H1 (cell line): Measurements from ENCODE around the gene TNFRSF13B. TPM values are rescaled to one million over a fixed set of nuclear protein-coding genes. Genes with fewer than 3 reads are reported as not detected.

Experiments used
- CTCF ChIA-PET: fragments of 300-600 bp; sonication (Branson Sonifier 250); formaldehyde crosslinking; loops from one replicate; lab custom pipeline; 2021; ENCODE audit not compliant: partially characterized antibody; lab: Charles Lee
- POLR2A ChIA-PET: fragments of 300-600 bp; sonication (Branson Sonifier 250); formaldehyde crosslinking; loops from one replicate; lab custom pipeline; 2021; ENCODE audit warnings: inconsistent platforms; ENCODE audit not compliant: partially characterized antibody; lab: Charles Lee
- DNase-seq, 2 experiments: peaks; one replicate each; pipeline versions ENCODE4 v3.0.0 to v3.0.0-alpha.2; 2010 to 2022; ENCODE audit warnings: low spot score in 2 of 2, low read depth in 1 of 2, mixed read lengths in 1 of 2
- FAIRE-seq: peaks from 2 replicates; lab custom pipeline; 2011; peaks lifted over from hg19 to GRCh38; lab: Jason Lieb, UNC
- H2AFZ ChIP-seq: 2 replicates; pipeline ENCODE4 v1.8.1; 2012; ENCODE audit warnings: low read length, inconsistent platforms
- H2AK5ac ChIP-seq: 2 replicates; pipeline ENCODE4 v1.6.1; 2013; ENCODE audit warnings: low read depth, low read length
- H2BK120ac ChIP-seq: replicated peaks from 2 replicates; pipeline ENCODE3; 2013; ENCODE audit warnings: low read depth, low read length, inconsistent platforms
- H2BK12ac ChIP-seq: 2 replicates; pipeline ENCODE4 v1.6.1; 2013; ENCODE audit warnings: low read depth, low read length
- H2BK15ac ChIP-seq: 2 replicates; pipeline ENCODE4 v1.6.1; 2013; ENCODE audit warnings: low read length
- H2BK20ac ChIP-seq: 2 replicates; pipeline ENCODE4 v1.6.1; 2013; ENCODE audit warnings: low read length
- H2BK5ac ChIP-seq: 2 replicates; pipeline ENCODE4 v1.6.1; 2013; ENCODE audit warnings: low read depth, low read length
- H3K14ac ChIP-seq: 2 replicates; pipeline ENCODE4 v1.6.1; 2013; ENCODE audit warnings: inconsistent platforms; ENCODE audit not compliant: insufficient read length
- H3K18ac ChIP-seq: 2 replicates; pipeline ENCODE4 v1.6.1; 2013; ENCODE audit warnings: low read length; ENCODE audit errors: extremely low read depth
- H3K23ac ChIP-seq: 2 replicates; pipeline ENCODE4 v1.6.1; 2013; ENCODE audit warnings: inconsistent platforms; ENCODE audit not compliant: insufficient read length
- H3K23me2 ChIP-seq: 2 replicates; pipeline ENCODE4 v1.6.1; 2013; ENCODE audit warnings: low read depth, low read length
- H3K27ac ChIP-seq: 2 replicates; pipeline ENCODE4 v1.6.1; 2011; ENCODE audit warnings: low read depth, low read length, inconsistent platforms
- H3K27me3 ChIP-seq, 4 experiments: replicated peaks in 1 of 4; 1 replicate in 1 of 4; 2 replicates in 3 of 4; pipeline versions ENCODE4 v1.6.1 to v1.8.1; 2011 to 2013; ENCODE audit warnings: low read length in 3 of 4, mild to moderate bottlenecking in 3 of 4, inconsistent platforms in 2 of 4, mixed read lengths in 2 of 4, moderate library complexity in 1 of 4; ENCODE audit not compliant: control insufficient read depth in 3 of 4, insufficient read depth in 3 of 4; ENCODE audit errors: extremely low read depth in 1 of 4
- H3K36me3 ChIP-seq, 4 experiments: 2 replicates each; pipeline versions ENCODE4 v1.6.1 to v1.8.1; 2011 to 2013; ENCODE audit warnings: mild to moderate bottlenecking in 4 of 4, low read length in 3 of 4, moderate library complexity in 2 of 4, control low read depth in 1 of 4, inconsistent platforms in 1 of 4; ENCODE audit not compliant: insufficient read depth in 4 of 4, control insufficient read depth in 2 of 4
- H3K4ac ChIP-seq: replicated peaks from 2 replicates; pipeline ENCODE3; 2013; ENCODE audit warnings: low read length, low read depth, mixed read lengths, inconsistent platforms; ENCODE audit not compliant: insufficient read length
- H3K4me1 ChIP-seq, 4 experiments: replicated peaks in 1 of 4; 1 replicate in 1 of 4; 2 replicates in 3 of 4; pipeline versions ENCODE4 v1.6.1 to v1.8.1; 2011 to 2013; ENCODE audit warnings: low read length in 3 of 4, inconsistent platforms in 2 of 4, mixed read lengths in 1 of 4; ENCODE audit not compliant: insufficient read depth in 4 of 4, control insufficient read depth in 3 of 4
- H3K4me2 ChIP-seq, 2 experiments: 2 replicates each; pipeline versions ENCODE4 v1.6.1 to v1.8.1; 2011 to 2013; ENCODE audit warnings: low read depth in 2 of 2, low read length in 2 of 2, control low read depth in 1 of 2, inconsistent platforms in 1 of 2, mild to moderate bottlenecking in 1 of 2; ENCODE audit not compliant: insufficient read depth in 1 of 2
- H3K4me3 ChIP-seq, 4 experiments: fragments of 200-600, 300-600 bp in 1 of 4; sonication (generic), shearing (Covaris generic), sonication (Bioruptor Twin) in 1 of 4; 2 replicates each; pipeline versions ENCODE4 v1.5.1 to v1.8.1; 2011 to 2016; ENCODE audit warnings: low read length in 4 of 4, low read depth in 3 of 4, control low read depth in 2 of 4, inconsistent platforms in 2 of 4, mild to moderate bottlenecking in 2 of 4, mixed read lengths in 1 of 4, moderate library complexity in 1 of 4; ENCODE audit not compliant: insufficient read depth in 2 of 4; ENCODE audit errors: extremely low read depth in 1 of 4
- H3K56ac ChIP-seq: replicated peaks from 2 replicates; pipeline ENCODE3; 2013; ENCODE audit warnings: low read depth, mild to moderate bottlenecking, mixed read lengths, low read length, inconsistent platforms; ENCODE audit not compliant: insufficient read length
- H3K79me1 ChIP-seq: 2 replicates; pipeline ENCODE4 v1.6.1; 2013; ENCODE audit warnings: low read depth, low read length, control low read depth
- H3K79me2 ChIP-seq, 2 experiments: 2 replicates each; pipeline versions ENCODE4 v1.6.1 to v1.8.1; 2012 to 2013; ENCODE audit warnings: low read length in 2 of 2, mild to moderate bottlenecking in 2 of 2, inconsistent platforms in 1 of 2; ENCODE audit not compliant: insufficient read depth in 2 of 2, control insufficient read depth in 1 of 2
- H3K9ac ChIP-seq, 4 experiments: replicated peaks in 1 of 4; 1 replicate in 1 of 4; 2 replicates in 3 of 4; pipeline versions ENCODE4 v1.6.1 to v1.8.1; 2011 to 2013; ENCODE audit warnings: low read depth in 3 of 4, low read length in 3 of 4, control low read depth in 2 of 4, mild to moderate bottlenecking in 2 of 4, moderate library complexity in 2 of 4, inconsistent platforms in 1 of 4; ENCODE audit errors: extremely low read depth in 1 of 4
- H3K9me3 ChIP-seq, 2 experiments: 2 replicates each; pipeline versions ENCODE4 v1.6.1 to v1.8.1; 2012 to 2013; ENCODE audit warnings: mild to moderate bottlenecking in 2 of 2, moderate library complexity in 2 of 2, control low read depth in 1 of 2, inconsistent platforms in 1 of 2, low read depth in 1 of 2, low read length in 1 of 2, mixed read lengths in 1 of 2; ENCODE audit not compliant: insufficient read depth in 2 of 2
- H4K20me1 ChIP-seq, 2 experiments: replicated peaks in 1 of 2; 2 replicates each; pipeline versions ENCODE3 to v1.8.1; 2011 to 2013; ENCODE audit warnings: inconsistent platforms in 2 of 2, low read length in 2 of 2, mild to moderate bottlenecking in 1 of 2; ENCODE audit not compliant: insufficient read depth in 2 of 2, control insufficient read depth in 1 of 2
- H4K5ac ChIP-seq: 2 replicates; pipeline ENCODE4 v1.6.1; 2013; ENCODE audit warnings: low read length, low read depth, mixed read lengths, inconsistent platforms; ENCODE audit not compliant: insufficient read length
- H4K8ac ChIP-seq: 2 replicates; pipeline ENCODE4 v1.8.0; 2013; ENCODE audit warnings: mild to moderate bottlenecking, moderate library complexity, low read length, inconsistent platforms; ENCODE audit not compliant: insufficient read depth; ENCODE audit errors: extremely low read depth
- H4K91ac ChIP-seq: replicated peaks from 2 replicates; pipeline ENCODE3; 2013; ENCODE audit warnings: low read length, mixed read lengths, inconsistent platforms; ENCODE audit not compliant: insufficient read length
- ATF2 ChIP-seq: IDR thresholded peaks from 2 replicates; pipeline ENCODE4 v1.6.1; 2012; ENCODE audit warnings: low read length, inconsistent platforms
- BACH1 ChIP-seq: IDR thresholded peaks from 2 replicates; pipeline ENCODE4 v1.6.1; 2012; ENCODE audit warnings: low read length, improper control_type of control experiment
- BCL11A ChIP-seq, 2 experiments: IDR thresholded peaks; one replicate each; pipeline ENCODE4 v1.6.1; 2011; ENCODE audit warnings: low read depth in 2 of 2, low read length in 2 of 2, mild to moderate bottlenecking in 2 of 2
- CEBPB ChIP-seq: IDR thresholded peaks from 2 replicates; pipeline ENCODE4 v1.6.1; 2012; ENCODE audit warnings: low read depth, low read length
- FOSL1 ChIP-seq: IDR thresholded peaks from 2 replicates; pipeline ENCODE4 v1.6.1; 2011; ENCODE audit warnings: mild to moderate bottlenecking, low read depth, low read length, moderate library complexity; ENCODE audit not compliant: insufficient read depth
- KDM1A ChIP-seq: fragments of 200-600, 300-600 bp; sonication (generic); IDR thresholded peaks from 2 replicates; pipeline ENCODE4 v1.7.1; 2016; ENCODE audit warnings: mild to moderate bottlenecking, low read length, borderline replicate concordance
- POLR2A ChIP-seq, 2 experiments: IDR thresholded peaks; 1 replicate in 1 of 2; 2 replicates in 1 of 2; pipeline ENCODE4 v1.6.1; 2011; ENCODE audit warnings: low read depth in 2 of 2, low read length in 2 of 2, mild to moderate bottlenecking in 2 of 2; ENCODE audit errors: control extremely low read depth in 1 of 2
- SAP30 ChIP-seq: fragments of 300-600 bp; sonication (generic); IDR thresholded peaks from 2 replicates; pipeline ENCODE4 v1.7.1; 2012; ENCODE audit warnings: low read length, moderate library complexity, mild to moderate bottlenecking, inconsistent platforms; ENCODE audit not compliant: insufficient read depth, insufficient replicate concordance
- SP2 ChIP-seq: IDR thresholded peaks from 2 replicates; pipeline ENCODE4 v1.6.1; 2012; ENCODE audit warnings: mild to moderate bottlenecking, low read length, inconsistent platforms
- TCF12 ChIP-seq: IDR thresholded peaks from 2 replicates; pipeline ENCODE4 v1.6.1; 2011; ENCODE audit warnings: low read depth, mild to moderate bottlenecking, low read length
- TEAD4 ChIP-seq: IDR thresholded peaks from 2 replicates; pipeline ENCODE4 v1.6.1; 2012; ENCODE audit warnings: low read depth, low read length, inconsistent platforms, mixed read lengths
- YY1 ChIP-seq: IDR thresholded peaks from 2 replicates; pipeline ENCODE4 v1.6.1; 2011; ENCODE audit warnings: low read depth, mild to moderate bottlenecking, low read length
- WGBS, 2 experiments: shearing (Covaris generic) in 1 of 2; methylation state at CpG; one replicate each; pipeline versions ENCODE4 v1.1.6 to v1.1.7; 2013 to 2015; ENCODE audit warnings: low lambda C conversion rate in 2 of 2, mixed read lengths in 2 of 2, inconsistent platforms in 1 of 2, low coverage in 1 of 2, missing lambda C conversion rate in 1 of 2; ENCODE audit not compliant: insufficient replicate concordance in 2 of 2, insufficient coverage in 1 of 2, insufficient read length in 1 of 2; ENCODE audit errors: extremely low coverage in 1 of 2, missing lambda C conversion rate in 1 of 2; 5-methylcytosine and 5-hydroxymethylcytosine counted together
- polyA plus RNA-seq, 7 experiments: library from polyadenylated mRNA; depleted of rRNA in 3 of 7; stranded (reverse) in 5 of 7; unstranded in 2 of 7; fragments of >200 nt in 5 of 7; fragments of 200-250 nt in 2 of 7; gene quantifications; 1 replicate in 5 of 7; 2 replicates in 1 of 7; 4 replicates in 1 of 7; pipeline versions ENCODE4 v1.2.1 to v1.2.3, GENCODE V29; 2011 to 2013; ENCODE audit warnings: missing spikeins in 2 of 7, mixed read lengths in 2 of 7
- total RNA-seq: library from RNA; stranded (reverse); fragmentation: NEBNext Ultra II Directional; extraction: Animal tissue kit (Norgen Biotek cat#: 25700); gene quantifications from 2 replicates; pipeline ENCODE4 v1.2.1, GENCODE V29; 2021

TNFRSF13B gene
- total and polyA plus RNA-seq, 2 of the 8 experiments (the other 6 are each of a cell fraction or from before 2014, with no cell fraction given) = not detected

GRCh38 chr17:16934133-16934795, 37.7 kb downstream of the TNFRSF13B start:
- no peak overlapping the region for H3K4ac ChIP-seq
- no peak overlapping the region for H2BK20ac ChIP-seq
- no peaks in the 10 kb centered on the region for H3K36me3 ChIP-seq
- peaks cover 0 to 2% (median under 1%) of the 10 kb centered on the region in 4 experiments; a peak in 2 of 7 replicates for H3K4me1 ChIP-seq
- H4K91ac ChIP-seq = no peak overlapping the region
- WGBS, 2 experiments = 90% methylated on average over 12 of the region's 12 CpGs; no CpG with 5 or more reads in 1 of the 2 experiments
- no peak overlapping the region for H3K4me3 ChIP-seq
- no peak for DNase-seq
- no peak overlapping the region for H3K9ac ChIP-seq
- CTCF ChIA-PET = interaction anchor here (1.5 kb wide), 1 partner anchor 53 kb away, joined by 6 read pairs; no protein-coding TSS in a partner anchor
- H3K27ac ChIP-seq = no peak overlapping the region
- H2BK5ac ChIP-seq = no peak overlapping the region
- H2AFZ ChIP-seq = no peak overlapping the region
- H4K5ac ChIP-seq = no peak overlapping the region
- H3K23ac ChIP-seq = no peak overlapping the region
- no peak overlapping the region for H3K14ac ChIP-seq
- H2BK12ac ChIP-seq = no peak overlapping the region
- H3K79me2 ChIP-seq = no peaks in the 10 kb centered on the region
- H3K4me2 ChIP-seq = no peak overlapping the region
- no peaks in the 10 kb centered on the region for H4K20me1 ChIP-seq
- H2BK120ac ChIP-seq = no peak overlapping the region
- H2BK15ac ChIP-seq = no peak overlapping the region
- H3K23me2 ChIP-seq = no peaks in the 10 kb centered on the region
- no peak overlapping the region for H3K18ac ChIP-seq
- H3K9me3 ChIP-seq = no peaks in the 10 kb centered on the region
- no peaks in the 10 kb centered on the region for H3K27me3 ChIP-seq
- no peaks in the 10 kb centered on the region for H3K79me1 ChIP-seq
- TF ChIP-seq ATF2 (no peak), BCL11A (IDR thresholded peaks at IDR 0.05; ENCODE audit: low read depth in 2 of 2, low read length in 2 of 2) (no peak), BACH1 (no peak), TCF12 (no peak), YY1 (no peak), FOSL1 (no peak), SP2 (no peak), POLR2A (IDR thresholded peaks at IDR 0.05; ENCODE audit: control extremely low read depth in 1 of 2, low read depth in 2 of 2, low read length in 2 of 2) (no peak), TEAD4 (no peak), CEBPB (no peak), KDM1A (no peak), SAP30 (no peak)
- FAIRE-seq = no peak
- no peak overlapping the region for H4K8ac ChIP-seq
- no peak overlapping the region for H2AK5ac ChIP-seq
- no peak overlapping the region for H3K56ac ChIP-seq
- POLR2A ChIA-PET = no interaction called here
